Measurements from ENCODE around the gene DOCK7. TPM values are rescaled to one million over a fixed set of nuclear protein-coding genes. Genes with fewer than 3 reads are reported as not detected.

DOCK7 gene
- total and polyA plus RNA-seq, 10 donors: 3.3 to 48.3 (median 30.3) TPM

- H3K27me3 ChIP-seq (replicated peaks in 1 of 7): no peaks in the 10 kb centered on the region
- 0 to 1% (median 0%) methylated on average over 40 to 76 of the region's 76 CpGs for WGBS, 5 donors
- peak within 1 kb of the TSS; percentile 93 to 99 (median 98) for H3K27ac ChIP-seq
- no peaks in the 10 kb centered on the region for H3K9me3 ChIP-seq
- H3K4me1 ChIP-seq: peaks cover 22 to 52% (median 42%) of the 10 kb centered on the region in 6 donors
- TF ChIP-seq POLR2A (IDR thresholded peaks at IDR 0.05) (peak in 1 of 3 donors; percentile 16), POLR2AphosphoS5 (IDR thresholded peaks at IDR 0.05) (peak in 1 of 3 donors; percentile 62), CTCF (IDR thresholded peaks at IDR 0.05 in 8 of 11, conservative IDR thresholded peaks at IDR 0.05 in 3 of 11) (no peak)
- H3K4me3 ChIP-seq: peak within 1 kb of the TSS; percentile 83 to 99 (median 96)
- DNase-seq: peak; percentile 98
- intact Hi-C loops (cut with DNase I; ENCODE audit: low total_unique reads): no loop called here
- peaks cover 0 to 14% (median 2%) of the 10 kb centered on the region in 6 donors for H3K36me3 ChIP-seq
Measured at GRCh38 chr1:62436466-62437272, 251.5 kb downstream of the DOCK7 start, which contains the start of gene USP1. TSS of gene USP1 (plus strand) at chr1:62437049. CDS start at chr1:62439868, 2,819 bp downstream.

GRCh38 chr1:62436039-62436465 is 252.1 kb downstream of the DOCK7 start:
- Histone ChIP-seq H3K9me3 (no peaks in the 10 kb centered on the region), H3K4me1 (peaks cover 22 to 46% (median 40%) of the 10 kb centered on the region in 6 donors), H3K27ac (peak overlapping the region; percentile 93 to 99 (median 98)), H3K27me3 (replicated peaks in 1 of 7) (no peaks in the 10 kb centered on the region), H3K4me3 (peak overlapping the region; percentile 47 to 99 (median 96)), H3K36me3 (peaks cover 0 to 8% (median 0%) of the 10 kb centered on the region in 6 donors)
- DNase-seq: peak; percentile 99
- TF ChIP-seq CTCF (IDR thresholded peaks at IDR 0.05 in 8 of 11, conservative IDR thresholded peaks at IDR 0.05 in 3 of 11): peak in 1 of 11 experiments; percentile 22
- TF ChIP-seq POLR2AphosphoS5 (IDR thresholded peaks at IDR 0.05): peak; percentile 98 to 99 (median 98)
- peak; percentile 63 to 79 (median 72) for TF ChIP-seq POLR2A (IDR thresholded peaks at IDR 0.05)
- 0 to 1% (median 1%) methylated on average over 30 to 45 of the region's 45 CpGs for WGBS, 5 donors
- intact Hi-C loops (cut with DNase I; ENCODE audit: low total_unique reads): no loop called here

GRCh38 chr1:62435231-62436038 is 252.8 kb downstream of the DOCK7 start:
- no peaks in the 10 kb centered on the region for H3K27me3 ChIP-seq (replicated peaks in 1 of 7)
- intact Hi-C loops (cut with DNase I; ENCODE audit: low total_unique reads): no loop called here
- H3K36me3 ChIP-seq: peaks cover 0 to 2% (median 0%) of the 10 kb centered on the region in 6 donors
- peak; percentile 86 for DNase-seq
- peaks cover 22 to 39% (median 34%) of the 10 kb centered on the region in 6 donors for H3K4me1 ChIP-seq
- no peaks in the 10 kb centered on the region for H3K9me3 ChIP-seq
- no peak for TF ChIP-seq CTCF (IDR thresholded peaks at IDR 0.05 in 8 of 11, conservative IDR thresholded peaks at IDR 0.05 in 3 of 11)
- no peak for TF ChIP-seq POLR2A (IDR thresholded peaks at IDR 0.05)
- TF ChIP-seq POLR2AphosphoS5 (IDR thresholded peaks at IDR 0.05): no peak
- H3K4me3 ChIP-seq: peak overlapping the region; percentile 47 to 99 (median 96)
- peak overlapping the region; percentile 93 to 99 (median 98) for H3K27ac ChIP-seq
- 48 to 51% (median 51%) methylated on average over 31 of the region's 31 CpGs for WGBS, 5 donors
